HL-60 (cell line): ENCODE data around the gene GPR68.

Source experiments
- DNase-seq, 2 experiments: peaks; one replicate each; pipeline ENCODE4 v3.0.0-alpha.2; 2010 to 2020; ENCODE audit warnings: low read depth in 1 of 2, low spot score in 1 of 2
- H3K27ac ChIP-seq: fragments of 250-450 bp; sonication (Bioruptor Pico); replicated peaks from 2 replicates; pipeline ENCODE4 v1.5.1; 2020; ENCODE audit warnings: mild to moderate bottlenecking, moderate library complexity
- H3K27me3 ChIP-seq: fragments of 250-450 bp; sonication (Bioruptor Pico); 2 replicates; pipeline ENCODE4 v1.5.1; 2021; ENCODE audit warnings: mild to moderate bottlenecking, moderate library complexity; ENCODE audit not compliant: insufficient read depth, poor library complexity, severe bottlenecking
- H3K4me3 ChIP-seq: replicated peaks from 2 replicates; pipeline ENCODE4 v1.5.1; 2011; ENCODE audit warnings: mild to moderate bottlenecking, control low read depth, low read length; ENCODE audit not compliant: insufficient read depth
- CTCF ChIP-seq: IDR thresholded peaks from one replicate; pipeline ENCODE4 v1.5.1; 2011; ENCODE audit warnings: low read length, control low read depth, inconsistent platforms; ENCODE audit not compliant: insufficient read depth
- GABPA ChIP-seq: IDR thresholded peaks from 2 replicates; pipeline ENCODE4 v1.6.1; 2012; ENCODE audit warnings: low read depth
- POLR2AphosphoS5 ChIP-seq: IDR thresholded peaks from 2 replicates; pipeline ENCODE4 v1.6.1; 2012; ENCODE audit warnings: low read depth
- REST ChIP-seq: IDR thresholded peaks from 2 replicates; pipeline ENCODE4 v1.6.1; 2012; ENCODE audit warnings: low read depth; ENCODE audit not compliant: insufficient replicate concordance
- SPI1 ChIP-seq: IDR thresholded peaks from 2 replicates; pipeline ENCODE4 v1.6.1; 2012; ENCODE audit warnings: low read depth, mild to moderate bottlenecking, borderline replicate concordance

GPR68 gene

GRCh38 chr14:91292491-91292890 lies 48.0 kb upstream of the GPR68 start:
- Histone ChIP-seq H3K4me3 (no peak overlapping the region), H3K27me3 (no peaks in the 10 kb centered on the region), H3K27ac (no peak overlapping the region)
- TF ChIP-seq POLR2AphosphoS5, result no peak
- TF ChIP-seq CTCF, result no peak
- no peak for TF ChIP-seq REST
- TF ChIP-seq SPI1, result no peak
- no peak for TF ChIP-seq GABPA
- no peak for DNase-seq

GRCh38 chr14:91291786-91292405 lies 47.4 kb upstream of the GPR68 start:
- TF ChIP-seq CTCF (no peak), REST (no peak), SPI1 (no peak), POLR2AphosphoS5 (no peak), GABPA (no peak)
- H3K27ac ChIP-seq, result no peak overlapping the region
- no peak overlapping the region for H3K4me3 ChIP-seq
- DNase-seq, result no peak
- no peaks in the 10 kb centered on the region for H3K27me3 ChIP-seq

- Histone ChIP-seq H3K4me3 (no peak overlapping the region), H3K27ac (no peak overlapping the region), H3K27me3 (no peaks in the 10 kb centered on the region)
- DNase-seq, result no peak
- no peak for TF ChIP-seq SPI1
- no peak for TF ChIP-seq GABPA
- no peak for TF ChIP-seq POLR2AphosphoS5
- TF ChIP-seq REST, result no peak
- TF ChIP-seq CTCF, result no peak
These were observed 46.5 kb upstream of the GPR68 start for GRCh38 chr14:91290986-91291385.
